Pancreas (tissue), 10 donors: ENCODE data around the gene LRRC30. TPM values are rescaled to one million over a fixed set of nuclear protein-coding genes. Genes with fewer than 3 reads are reported as not detected.

Experiments used
- ATAC-seq, 4 donors: fragments of 200-7000 bp; cut with Tn5 transposase; one replicate each; pipeline versions ENCODE4 v1.8.0 to v1.9.1; 2020; ENCODE audit warnings: mild to moderate bottlenecking in 4 of 4, moderate library complexity in 4 of 4
- DNase-seq, 6 donors: peaks; one replicate each; pipeline ENCODE4 v3.0.0-alpha.2; 2020
- FAIRE-seq: peaks from 2 replicates; lab custom pipeline; 2012; peaks lifted over from hg19 to GRCh38; lab: Jason Lieb, UNC
- H3K27ac ChIP-seq, 4 donors: fragments of 200-600 bp; sonication (generic); 1 replicate in 3 of 4; 2 replicates in 1 of 4; pipeline versions ENCODE4 v1.5.0 to v1.8.0; 2020
- H3K27me3 ChIP-seq, 4 donors: fragments of 200-600 bp; one replicate each; pipeline ENCODE4 v1.8.0; 2021
- H3K36me3 ChIP-seq, 3 donors: fragments of 200-600 bp; sonication (generic) in 1 of 3; one replicate each; pipeline versions ENCODE4 v1.5.0 to v1.8.0; 2020 to 2021
- H3K4me1 ChIP-seq, 3 donors: fragments of 200-600 bp; one replicate each; pipeline ENCODE4 v1.8.0; 2021
- H3K4me3 ChIP-seq, 4 donors: fragments of 200-600 bp; sonication (generic) in 2 of 4; one replicate each; pipeline versions ENCODE4 v1.5.0 to v1.8.0; 2020 to 2021
- H3K9me3 ChIP-seq, 4 donors: fragments of 200-600 bp; one replicate each; pipeline ENCODE4 v1.8.0; 2021
- WGBS, 2 donors: extraction: QIAGEN DNeasy Blood & Tissue Kit; methylation state at CpG; one replicate each; pipeline ENCODE4 v1.1.7; 2013; 5-methylcytosine and 5-hydroxymethylcytosine counted together
- intact Hi-C, 3 donors: fragments of 100-400 bp; cut with DNase I; formaldehyde crosslinking; loops; one replicate each; pipeline versions ENCODE4 v1.11.1 to v1.14.2; 2022
- polyA plus RNA-seq, 2 donors: library from polyadenylated mRNA; stranded (reverse); fragments of 200-250 nt; gene quantifications; one replicate each; pipeline ENCODE4 v1.2.3, GENCODE V29; 2013
- total RNA-seq, 6 donors: library from RNA; stranded (reverse); fragmentation: NEBNext Ultra II Directional in 4 of 6; extraction: Animal tissue kit (Norgen Biotek cat#: 25700) in 4 of 6; gene quantifications; one replicate each; pipeline versions ENCODE4 v1.2.1 to v1.2.4, GENCODE V29; 2021 to 2023
- TF ChIP-seq, protein P1 (sequence below), 4 donors: fragments of 200-600 bp; sonication (generic) in 3 of 4; IDR thresholded peaks; one replicate each; pipeline versions ENCODE4 v1.5.0 to v1.8.0; 2021; ENCODE audit warnings: antibody characterized with exemption in 4 of 4
- donor health status: healthy with polysubstance abuse.
- donor health status: DM: no; HTN: no; CAD: no; lungs with moderate emphysema.
- donor health status: DM: no; HTN: no; CAD: no.
- donor health status: control.
- donor health status: control.
- donor health status: Bipolar disorder and iron deficiency.
- donor health status: DM: yes; HTN: yes; CAD: no.
- donor health status: DM: no; HTN: no; CAD: no.
- donor health status: DM: no; HTN: no; CAD: no.
- donor health status: DM: yes; HTN: yes; CAD: no.

The LRRC30 gene
- total and polyA plus RNA-seq, 8 donors, result not detected

DNA sequence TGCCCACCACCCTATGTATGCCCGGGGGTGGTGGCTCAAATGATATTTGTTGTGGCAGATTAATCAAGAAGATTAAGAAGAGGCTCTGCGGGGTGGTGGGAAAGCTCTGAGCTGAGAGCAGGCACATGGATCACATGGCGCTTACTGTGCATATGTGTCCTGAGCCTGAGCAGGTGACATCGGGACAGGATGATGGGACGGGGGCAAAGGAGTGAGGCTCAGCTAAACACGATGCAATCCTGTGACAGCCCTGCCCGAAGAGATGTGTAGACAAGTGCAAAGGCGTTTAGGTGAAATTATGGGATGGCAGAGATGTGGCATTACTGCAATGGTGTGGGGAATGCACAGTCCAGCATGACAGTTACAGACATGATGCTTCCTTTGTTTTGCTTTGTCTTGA is 6.0 kb downstream of the LRRC30 start:
- TF ChIP-seq, protein P1, sequence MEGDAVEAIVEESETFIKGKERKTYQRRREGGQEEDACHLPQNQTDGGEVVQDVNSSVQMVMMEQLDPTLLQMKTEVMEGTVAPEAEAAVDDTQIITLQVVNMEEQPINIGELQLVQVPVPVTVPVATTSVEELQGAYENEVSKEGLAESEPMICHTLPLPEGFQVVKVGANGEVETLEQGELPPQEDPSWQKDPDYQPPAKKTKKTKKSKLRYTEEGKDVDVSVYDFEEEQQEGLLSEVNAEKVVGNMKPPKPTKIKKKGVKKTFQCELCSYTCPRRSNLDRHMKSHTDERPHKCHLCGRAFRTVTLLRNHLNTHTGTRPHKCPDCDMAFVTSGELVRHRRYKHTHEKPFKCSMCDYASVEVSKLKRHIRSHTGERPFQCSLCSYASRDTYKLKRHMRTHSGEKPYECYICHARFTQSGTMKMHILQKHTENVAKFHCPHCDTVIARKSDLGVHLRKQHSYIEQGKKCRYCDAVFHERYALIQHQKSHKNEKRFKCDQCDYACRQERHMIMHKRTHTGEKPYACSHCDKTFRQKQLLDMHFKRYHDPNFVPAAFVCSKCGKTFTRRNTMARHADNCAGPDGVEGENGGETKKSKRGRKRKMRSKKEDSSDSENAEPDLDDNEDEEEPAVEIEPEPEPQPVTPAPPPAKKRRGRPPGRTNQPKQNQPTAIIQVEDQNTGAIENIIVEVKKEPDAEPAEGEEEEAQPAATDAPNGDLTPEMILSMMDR (IDR thresholded peaks at IDR 0.05), result no peak
- no peaks in the 10 kb centered on the region for H3K36me3 ChIP-seq
- H3K4me3 ChIP-seq, result no peak overlapping the region
- H3K4me1 ChIP-seq, result no peaks in the 10 kb centered on the region
- intact Hi-C loops, result no loop called here
- no peaks in the 10 kb centered on the region for H3K9me3 ChIP-seq
- FAIRE-seq (no peak), DNase-seq (no peak), ATAC-seq (no peak)
- WGBS, 2 donors, result 70 to 77% methylated on average over 8 of the region's 8 CpGs
- H3K27me3 ChIP-seq, result no peaks in the 10 kb centered on the region
- no peak overlapping the region for H3K27ac ChIP-seq

DNA sequence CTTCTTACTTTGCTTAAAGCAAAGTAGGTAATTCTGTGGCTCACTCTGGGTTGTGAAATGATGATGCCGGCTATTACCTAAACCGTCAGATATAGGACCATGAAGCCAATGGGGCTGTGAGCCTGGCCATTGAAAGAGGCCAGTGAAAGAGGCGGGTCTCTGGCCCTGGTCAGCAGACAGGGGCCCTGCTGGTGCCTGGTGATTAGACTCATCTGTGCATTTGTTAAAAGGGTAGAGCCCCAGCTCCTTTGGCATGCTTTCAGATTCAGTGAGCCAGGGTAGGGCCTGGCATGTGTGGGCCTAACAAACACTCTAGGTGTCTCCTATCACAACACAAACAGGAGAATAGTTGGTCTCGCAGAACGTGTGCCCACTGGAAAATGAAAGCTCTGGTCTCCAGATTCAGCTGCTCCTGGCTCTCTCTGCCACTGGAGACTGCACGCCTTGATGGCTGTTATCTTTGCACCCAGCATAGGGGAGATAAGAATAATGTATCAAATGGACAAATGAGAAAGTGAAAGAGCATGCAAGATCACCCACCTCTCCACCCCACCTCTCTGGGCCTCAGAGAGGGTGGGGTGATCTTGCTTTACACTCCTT is 6.9 kb downstream of the LRRC30 start:
- no peaks in the 10 kb centered on the region for H3K27me3 ChIP-seq
- no peak overlapping the region for H3K27ac ChIP-seq
- no peaks in the 10 kb centered on the region for H3K4me1 ChIP-seq
- DNase-seq (no peak), FAIRE-seq (no peak), ATAC-seq (no peak)
- H3K36me3 ChIP-seq, result no peaks in the 10 kb centered on the region
- H3K4me3 ChIP-seq, result no peak overlapping the region
- TF ChIP-seq, protein P1 (IDR thresholded peaks at IDR 0.05), result no peak
- 67 to 78% methylated on average over 6 of the region's 6 CpGs for WGBS, 2 donors
- H3K9me3 ChIP-seq, result no peaks in the 10 kb centered on the region
- intact Hi-C loops, result no loop called here

DNA sequence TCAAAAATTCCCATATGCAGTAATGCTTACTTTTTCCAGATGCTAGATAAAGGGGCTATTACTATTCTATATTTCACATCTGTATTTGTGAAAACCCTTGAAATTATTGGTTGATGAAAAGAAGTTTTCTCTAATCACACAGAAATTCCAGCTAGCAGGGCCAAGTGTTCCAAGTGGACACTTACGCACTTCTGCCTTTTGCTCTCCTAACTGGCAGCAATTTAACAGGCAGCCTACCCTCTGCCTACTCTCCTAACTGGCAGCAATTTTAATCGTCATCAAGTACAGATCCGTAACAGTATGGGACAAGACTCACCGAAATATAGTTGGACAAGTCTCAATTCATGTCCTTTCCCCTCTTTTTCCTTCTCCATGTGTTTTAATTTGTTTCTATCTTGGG is 12.0 kb downstream of the LRRC30 start:
- Histone ChIP-seq H3K27me3 (no peaks in the 10 kb centered on the region), H3K4me3 (no peak overlapping the region), H3K9me3 (no peaks in the 10 kb centered on the region), H3K27ac (no peak overlapping the region), H3K4me1 (no peaks in the 10 kb centered on the region), H3K36me3 (no peaks in the 10 kb centered on the region)
- intact Hi-C loops, result no loop called here
- FAIRE-seq (no peak), DNase-seq (no peak), ATAC-seq (no peak)
- TF ChIP-seq, protein P1 (IDR thresholded peaks at IDR 0.05), result no peak
- WGBS, 2 donors, result 85 to 96% methylated on average over 4 of the region's 4 CpGs

DNA sequence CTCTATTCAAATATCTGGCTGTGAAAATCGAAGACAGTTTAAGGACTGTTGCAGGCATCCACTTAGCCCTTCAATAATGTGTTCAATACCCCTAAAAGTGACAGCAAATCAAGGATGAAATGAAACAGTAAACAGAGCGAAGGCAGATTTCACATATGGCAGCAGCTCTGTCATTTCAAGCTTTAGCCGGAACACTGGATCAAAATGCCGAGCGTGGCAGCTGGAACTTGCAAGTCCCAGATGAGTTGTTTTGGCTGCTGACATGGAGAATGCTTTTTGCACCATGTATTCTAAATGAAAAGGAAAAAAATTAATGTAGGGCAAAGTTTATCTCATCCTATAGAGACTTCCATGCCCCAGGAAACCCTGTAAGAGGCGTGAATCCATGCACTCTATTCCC is 18.0 kb downstream of the LRRC30 start:
- Histone ChIP-seq H3K9me3 (no peaks in the 10 kb centered on the region), H3K36me3 (no peaks in the 10 kb centered on the region), H3K4me1 (no peaks in the 10 kb centered on the region), H3K27ac (no peak overlapping the region), H3K27me3 (no peaks in the 10 kb centered on the region), H3K4me3 (no peak overlapping the region)
- TF ChIP-seq, protein P1 (IDR thresholded peaks at IDR 0.05), result no peak
- intact Hi-C loops, result no loop called here
- FAIRE-seq (no peak), ATAC-seq (no peak), DNase-seq (no peak)
- 77 to 78% methylated on average over 6 of the region's 6 CpGs for WGBS, 2 donors

DNA sequence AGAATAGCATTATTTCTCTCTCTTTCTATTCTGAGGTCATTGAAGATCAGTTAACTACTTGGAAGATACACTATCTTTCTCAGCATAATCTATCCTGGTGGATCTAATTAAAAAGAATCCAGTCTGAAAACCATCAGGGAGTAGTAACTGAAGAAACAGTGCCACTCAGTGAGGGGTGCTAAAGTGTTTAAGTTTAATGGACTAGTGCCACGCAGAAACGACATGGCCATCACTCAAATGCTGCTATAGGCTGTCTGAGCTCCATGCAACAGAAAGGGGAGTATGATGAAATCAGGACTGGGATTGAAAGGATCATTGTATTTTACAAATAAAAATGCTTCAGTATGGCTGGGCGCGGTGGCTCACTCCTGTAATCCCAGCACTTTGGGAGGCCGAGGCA is 23.3 kb downstream of the LRRC30 start:
- DNase-seq, result no peak
- no peaks in the 10 kb centered on the region for H3K9me3 ChIP-seq
- intact Hi-C loops, result no loop called here
- H3K36me3 ChIP-seq, result no peaks in the 10 kb centered on the region
- 78 to 83% methylated on average over 5 of the region's 5 CpGs for WGBS, 2 donors
- no peaks in the 10 kb centered on the region for H3K27me3 ChIP-seq
- H3K4me1 ChIP-seq, result no peaks in the 10 kb centered on the region
- H3K27ac ChIP-seq, result no peak overlapping the region
- no peak overlapping the region for H3K4me3 ChIP-seq
- ATAC-seq, result no peak
- TF ChIP-seq, protein P1 (IDR thresholded peaks at IDR 0.05), result no peak
- FAIRE-seq, result no peak
